ENCODE data around the gene MINDY4.
"Not testable (repeated sequence)": the region's sequence is repeated elsewhere in the genome, so short reads cannot be mapped to it uniquely, and the experiment has no call there.

MINDY4 gene

GRCh38 chr7:30805081-30805691 is 34.0 kb downstream of the MINDY4 start:
- no peak for DNase-seq

GRCh38 chr7:30805931-30806330 is 34.7 kb downstream of the MINDY4 start:
- no peak for DNase-seq

GRCh38 chr7:30807477-30807876 is 36.3 kb downstream of the MINDY4 start:
- not testable (repeated sequence) for DNase-seq

GRCh38 chr7:30807941-30808340 is 36.7 kb downstream of the MINDY4 start:
- DNase-seq: not testable (repeated sequence)

- no peak for DNase-seq
These were observed 39.8 kb downstream of the MINDY4 start for GRCh38 chr7:30810986-30811385.

DNA sequence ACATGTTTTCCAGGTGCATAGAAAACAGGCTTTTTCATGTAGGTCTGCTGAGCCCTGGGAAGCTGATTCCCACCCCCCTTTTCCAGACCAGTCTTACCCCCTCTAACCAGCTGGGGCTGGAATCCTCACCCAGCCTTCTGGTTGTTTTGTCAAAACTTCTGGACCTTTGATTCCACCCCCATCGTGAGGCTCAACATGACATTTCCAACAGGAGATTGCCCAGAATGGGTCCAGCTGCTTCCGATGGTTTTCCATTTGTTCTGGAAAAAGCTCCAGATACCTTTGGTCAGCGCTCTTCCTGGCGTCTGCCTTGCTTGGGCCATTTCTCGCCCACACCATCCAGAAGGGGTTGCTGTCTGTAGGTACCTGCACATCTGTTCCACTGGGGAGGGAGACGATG is 41.5 kb downstream of the MINDY4 start:
- DNase-seq: no peak

DNA sequence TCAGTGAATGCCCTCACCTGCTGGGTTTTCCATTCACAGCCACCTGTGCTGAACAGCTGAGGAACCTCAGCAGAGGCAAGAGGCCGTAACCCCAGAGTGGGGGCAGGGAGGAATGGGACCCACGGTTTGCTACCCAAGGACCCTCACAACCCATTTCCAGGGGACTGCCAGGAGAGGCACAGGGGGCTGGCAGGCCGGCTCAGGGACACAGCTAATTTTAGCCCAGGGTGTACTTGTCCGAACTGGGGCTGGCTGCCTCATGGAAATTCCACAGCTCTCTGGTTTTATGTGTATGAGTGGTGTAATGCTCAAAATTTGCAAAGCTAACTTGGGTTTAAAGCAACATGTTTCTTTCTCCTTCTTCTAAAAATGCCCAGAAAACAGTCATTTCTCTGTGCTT is 42.2 kb downstream of the MINDY4 start:
- DNase-seq: no peak

- DNase-seq: no peak
These were observed 43.6 kb downstream of the MINDY4 start for GRCh38 chr7:30814700-30815387.

- no peak for DNase-seq
These were observed 44.2 kb downstream of the MINDY4 start for GRCh38 chr7:30815388-30815854.

- no peak for DNase-seq
These were observed 44.9 kb downstream of the MINDY4 start for GRCh38 chr7:30815951-30816644.

GRCh38 chr7:30816645-30817370 is 45.6 kb downstream of the MINDY4 start:
- DNase-seq: no peak

- DNase-seq: no peak
These were observed 46.2 kb downstream of the MINDY4 start for GRCh38 chr7:30817371-30817767.

GRCh38 chr7:30824821-30825720 is 53.9 kb downstream of the MINDY4 start:
- DNase-seq: no peak

DNA sequence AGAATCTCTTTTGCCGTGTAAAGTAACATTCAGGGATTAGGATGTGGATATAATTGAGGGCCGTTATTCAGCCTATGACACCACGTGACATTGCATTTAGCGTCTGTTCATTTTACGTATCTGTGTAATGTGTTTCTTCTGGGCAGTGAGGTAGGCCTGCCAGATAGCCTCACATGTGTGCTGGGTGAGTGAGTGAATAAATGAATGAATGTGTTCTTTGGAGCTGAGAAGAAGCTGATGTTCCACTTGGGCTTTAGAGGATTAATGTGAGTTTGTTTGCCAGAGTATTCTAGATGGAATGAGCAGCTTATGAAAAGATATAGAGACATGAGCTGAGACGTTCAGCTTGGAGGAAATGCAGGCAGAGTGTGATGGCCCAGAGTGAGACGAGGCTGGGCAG is 55.0 kb downstream of the MINDY4 start:
- DNase-seq: no peak

GRCh38 chr7:30828591-30828990 is 57.4 kb downstream of the MINDY4 start:
- no peak for DNase-seq

- no peak for DNase-seq
These were observed 58.3 kb downstream of the MINDY4 start for GRCh38 chr7:30829471-30829870.

DNA sequence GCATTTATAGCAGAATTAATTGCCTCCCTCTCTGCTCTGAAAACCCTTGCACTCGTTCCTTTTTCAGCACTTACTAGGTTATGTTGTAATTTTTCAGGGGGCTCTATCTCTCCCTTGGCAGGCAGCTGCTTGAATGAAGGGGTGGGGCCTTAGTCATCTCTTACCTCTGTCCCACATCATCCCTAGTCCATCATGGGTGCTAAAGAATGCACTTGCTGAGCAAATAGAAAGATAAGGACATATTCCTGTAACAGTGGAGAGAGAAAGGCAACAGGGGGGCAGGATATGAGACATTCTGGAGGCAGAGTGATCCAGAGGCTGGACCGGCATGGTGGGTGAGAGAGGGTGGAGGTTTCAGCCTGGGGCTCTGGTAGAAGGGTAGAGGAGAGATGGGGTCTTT is 60.0 kb downstream of the MINDY4 start:
- no peak for DNase-seq

DNA sequence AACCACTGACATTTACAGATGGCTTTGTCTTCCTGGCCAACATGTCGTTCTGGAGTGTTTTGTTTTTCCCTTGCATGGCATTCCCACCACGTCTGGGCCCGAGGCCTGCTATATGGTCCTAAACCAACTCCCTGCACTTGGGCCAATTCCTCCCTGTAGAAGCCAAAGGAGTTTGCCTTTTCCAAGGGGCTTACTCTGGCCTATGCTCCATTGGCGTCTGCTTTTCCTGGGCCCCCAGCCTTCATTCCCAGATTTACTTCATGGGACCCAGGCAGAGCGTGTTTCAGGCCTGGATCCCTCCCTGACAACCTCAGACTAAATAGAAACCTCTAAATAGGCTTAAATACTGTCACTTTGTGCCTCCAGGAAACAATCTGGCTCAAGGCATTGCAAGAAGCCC is 60.7 kb downstream of the MINDY4 start:
- no peak for DNase-seq

GRCh38 chr7:30834017-30834674 is 62.9 kb downstream of the MINDY4 start:
- not testable (repeated sequence) for DNase-seq

- no peak for DNase-seq
These were observed 64.2 kb downstream of the MINDY4 start for GRCh38 chr7:30835396-30835915.

- no peak for DNase-seq
These were observed 65.8 kb downstream of the MINDY4 start for GRCh38 chr7:30836991-30837390.

DNA sequence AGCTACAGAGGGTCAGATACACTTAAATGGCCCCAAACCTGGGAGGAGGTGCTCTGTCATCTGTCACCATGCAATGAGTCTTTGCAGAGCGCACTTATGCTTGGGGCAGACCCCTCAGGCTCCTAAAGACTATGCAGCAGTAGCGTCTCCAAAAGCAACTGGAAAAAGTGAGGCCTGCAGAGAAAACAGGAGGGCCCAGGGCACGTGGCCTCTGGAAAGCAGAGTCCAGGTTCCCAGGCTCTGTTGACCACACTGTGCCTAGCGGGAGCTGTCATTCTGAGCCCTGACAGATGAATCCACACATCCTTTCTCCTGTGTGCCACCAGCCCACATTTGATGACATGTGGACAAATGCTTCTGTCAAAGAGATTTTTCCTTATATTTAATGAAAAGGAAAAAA is 66.4 kb downstream of the MINDY4 start:
- DNase-seq: no peak

Measured in CD4-positive, alpha-beta T cell treated with Interleukin-4 for 1 hour (primary cell).